Lung (tissue), 12 donors: ENCODE results near the gene LRP1B. TPM values are rescaled to one million over a fixed set of nuclear protein-coding genes. Genes with fewer than 3 reads are reported as not detected.

Experiments
- ATAC-seq: fragments of 200-7000 bp; cut with Tn5 transposase; one replicate; pipeline ENCODE4 v1.9.1; 2020; ENCODE audit warnings: moderate number of reproducible peaks; ENCODE audit not compliant: insufficient read depth, low FRiP score
- DNase-seq, 3 donors: peaks; one replicate each; pipeline ENCODE4 v3.0.0-alpha.2; 2013 to 2017
- H3K27ac ChIP-seq, 2 donors: one replicate each; pipeline ENCODE4 v1.5.1; 2013; ENCODE audit warnings: mild to moderate bottlenecking in 2 of 2, moderate library complexity in 2 of 2, control low read depth in 1 of 2, inconsistent platforms in 1 of 2, low read depth in 1 of 2, low read length in 1 of 2
- H3K27me3 ChIP-seq, 3 donors: one replicate each; pipeline ENCODE4 v1.5.1; 2013; ENCODE audit warnings: low read length in 2 of 3; ENCODE audit not compliant: control insufficient read depth in 3 of 3, insufficient read depth in 3 of 3
- H3K36me3 ChIP-seq, 4 donors: one replicate each; pipeline ENCODE4 v1.5.1; 2013; ENCODE audit warnings: low read length in 4 of 4, mild to moderate bottlenecking in 1 of 4, moderate library complexity in 1 of 4; ENCODE audit not compliant: control insufficient read depth in 4 of 4, insufficient read depth in 4 of 4
- H3K4me1 ChIP-seq, 5 donors: one replicate each; pipeline ENCODE4 v1.5.1; 2013; ENCODE audit warnings: low read length in 5 of 5, mild to moderate bottlenecking in 2 of 5, moderate library complexity in 1 of 5; ENCODE audit not compliant: control insufficient read depth in 5 of 5, insufficient read depth in 5 of 5
- H3K4me3 ChIP-seq: one replicate; pipeline ENCODE4 v1.5.1; 2013; ENCODE audit warnings: mild to moderate bottlenecking, control low read depth, moderate library complexity
- H3K9ac ChIP-seq, 2 donors: one replicate each; pipeline ENCODE4 v1.5.1; 2013; ENCODE audit warnings: low read length in 2 of 2, control low read depth in 1 of 2; ENCODE audit not compliant: insufficient read depth in 1 of 2
- H3K9me3 ChIP-seq, 4 donors: one replicate each; pipeline ENCODE4 v1.5.1; 2013; ENCODE audit warnings: low read length in 3 of 4, mild to moderate bottlenecking in 1 of 4, moderate library complexity in 1 of 4; ENCODE audit not compliant: control insufficient read depth in 4 of 4, insufficient read depth in 3 of 4
- WGBS, 2 donors: extraction: QIAGEN DNeasy Blood & Tissue Kit; methylation state at CpG; one replicate each; pipeline ENCODE4 v1.1.7; 2013; 5-methylcytosine and 5-hydroxymethylcytosine counted together
- polyA plus RNA-seq, 2 donors: library from polyadenylated mRNA; stranded (reverse); fragments of 200-250 nt; gene quantifications; one replicate each; pipeline ENCODE4 v1.2.1, GENCODE V29; 2013
- total RNA-seq, 2 donors: library from RNA; depleted of rRNA in 1 of 2; stranded (reverse); fragments of >200 nt in 1 of 2; gene quantifications; one replicate each; pipeline ENCODE4 v1.2.1, GENCODE V29; 2014 to 2021
- TF ChIP-seq, protein P1 (sequence below): IDR thresholded peaks from 2 replicates; pipeline ENCODE4 v1.5.1; 2012; ENCODE audit warnings: mild to moderate bottlenecking; ENCODE audit errors: control extremely low read depth, extremely low read depth
- donor health status: control.
- donor health status: control.
- donor health status: Bipolar disorder and iron deficiency.
- donor health status: healthy.
- donor health status: DM: yes; HTN: yes; CAD: no.

Gene LRP1B
- total and polyA plus RNA-seq, 4 donors, result 0.01 to 6.5 (median 0.16) TPM

DNA sequence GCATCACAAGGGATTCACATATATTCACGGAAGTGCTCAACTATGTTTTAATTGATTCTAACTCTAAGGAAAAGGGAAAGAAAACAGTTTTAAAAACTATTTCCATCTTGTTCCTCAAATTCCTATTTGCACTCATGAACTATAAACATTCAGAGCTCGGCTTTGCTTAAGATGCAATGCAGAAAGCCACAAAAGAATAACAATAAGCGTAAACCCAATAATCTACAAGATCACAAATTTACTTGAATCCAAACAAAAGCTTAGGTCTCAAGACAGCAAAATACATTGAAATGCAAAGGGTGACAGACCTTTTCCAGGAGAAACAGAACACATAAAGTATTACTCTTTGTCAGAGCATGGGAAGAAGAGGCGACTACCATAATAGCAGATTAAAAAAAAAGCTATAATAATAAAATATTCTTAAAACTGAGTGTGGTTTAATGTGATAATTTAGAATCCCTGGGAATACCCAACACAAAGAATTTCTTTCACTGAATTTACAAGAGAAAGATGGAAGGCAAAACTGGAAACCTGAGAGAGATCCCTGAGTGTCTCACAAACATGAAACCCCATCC, 1094.9 kb downstream of the LRP1B start:
- no peak for ATAC-seq
- H3K27me3 ChIP-seq, result no peaks in the 10 kb centered on the region
- H3K4me3 ChIP-seq, result no peak overlapping the region
- H3K36me3 ChIP-seq, result no peaks in the 10 kb centered on the region
- no peak for DNase-seq
- H3K4me1 ChIP-seq, result no peaks in the 10 kb centered on the region
- H3K9me3 ChIP-seq, result no peaks in the 10 kb centered on the region
- TF ChIP-seq, protein P1, sequence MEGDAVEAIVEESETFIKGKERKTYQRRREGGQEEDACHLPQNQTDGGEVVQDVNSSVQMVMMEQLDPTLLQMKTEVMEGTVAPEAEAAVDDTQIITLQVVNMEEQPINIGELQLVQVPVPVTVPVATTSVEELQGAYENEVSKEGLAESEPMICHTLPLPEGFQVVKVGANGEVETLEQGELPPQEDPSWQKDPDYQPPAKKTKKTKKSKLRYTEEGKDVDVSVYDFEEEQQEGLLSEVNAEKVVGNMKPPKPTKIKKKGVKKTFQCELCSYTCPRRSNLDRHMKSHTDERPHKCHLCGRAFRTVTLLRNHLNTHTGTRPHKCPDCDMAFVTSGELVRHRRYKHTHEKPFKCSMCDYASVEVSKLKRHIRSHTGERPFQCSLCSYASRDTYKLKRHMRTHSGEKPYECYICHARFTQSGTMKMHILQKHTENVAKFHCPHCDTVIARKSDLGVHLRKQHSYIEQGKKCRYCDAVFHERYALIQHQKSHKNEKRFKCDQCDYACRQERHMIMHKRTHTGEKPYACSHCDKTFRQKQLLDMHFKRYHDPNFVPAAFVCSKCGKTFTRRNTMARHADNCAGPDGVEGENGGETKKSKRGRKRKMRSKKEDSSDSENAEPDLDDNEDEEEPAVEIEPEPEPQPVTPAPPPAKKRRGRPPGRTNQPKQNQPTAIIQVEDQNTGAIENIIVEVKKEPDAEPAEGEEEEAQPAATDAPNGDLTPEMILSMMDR, result no peak
- H3K9ac ChIP-seq, result no peak overlapping the region
- WGBS, 2 donors, result 75 to 78% methylated on average over 4 of the region's 4 CpGs
- H3K27ac ChIP-seq, result no peak overlapping the region

DNA sequence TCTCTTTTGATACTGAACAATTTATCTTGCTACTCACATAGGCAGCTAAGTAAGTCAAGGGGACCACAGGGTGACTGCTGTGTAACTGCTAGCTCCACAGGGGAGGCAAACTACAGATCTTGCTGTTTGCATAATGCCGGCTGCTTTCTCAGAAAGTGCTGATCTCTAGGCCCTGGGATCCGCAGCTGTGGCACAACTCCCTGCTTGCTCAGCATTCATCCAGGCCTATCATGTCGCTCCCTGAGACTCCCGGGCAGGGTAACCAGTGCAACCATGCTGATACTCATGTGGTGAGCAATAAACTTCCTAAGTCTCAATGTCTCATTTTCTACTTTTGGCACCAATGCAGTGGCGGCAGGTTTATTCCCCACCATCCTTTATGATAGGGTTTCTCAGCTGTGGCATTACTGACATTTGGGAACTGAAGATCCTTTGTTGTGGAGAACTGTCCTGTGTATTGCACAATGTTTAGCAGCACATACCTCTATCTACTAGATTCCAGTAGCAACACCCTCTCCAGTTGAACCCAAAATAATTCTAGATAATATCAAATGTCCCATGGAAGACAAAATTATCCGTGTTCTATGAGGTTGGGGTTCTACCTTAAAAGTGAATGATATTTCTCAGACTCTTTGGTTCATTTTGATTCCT, 1101.3 kb downstream of the LRP1B start:
- no peaks in the 10 kb centered on the region for H3K27me3 ChIP-seq
- 88 to 90% methylated on average over 6 of the region's 6 CpGs for WGBS, 2 donors
- ATAC-seq (no peak), DNase-seq (no peak)
- H3K9me3 ChIP-seq, result peaks cover 0 to 4% (median 3%) of the 10 kb centered on the region in 4 donors
- no peak overlapping the region for H3K27ac ChIP-seq
- no peaks in the 10 kb centered on the region for H3K36me3 ChIP-seq
- H3K4me1 ChIP-seq, result no peaks in the 10 kb centered on the region
- no peak overlapping the region for H3K9ac ChIP-seq
- H3K4me3 ChIP-seq, result no peak overlapping the region
- TF ChIP-seq, protein P1, result no peak

DNA sequence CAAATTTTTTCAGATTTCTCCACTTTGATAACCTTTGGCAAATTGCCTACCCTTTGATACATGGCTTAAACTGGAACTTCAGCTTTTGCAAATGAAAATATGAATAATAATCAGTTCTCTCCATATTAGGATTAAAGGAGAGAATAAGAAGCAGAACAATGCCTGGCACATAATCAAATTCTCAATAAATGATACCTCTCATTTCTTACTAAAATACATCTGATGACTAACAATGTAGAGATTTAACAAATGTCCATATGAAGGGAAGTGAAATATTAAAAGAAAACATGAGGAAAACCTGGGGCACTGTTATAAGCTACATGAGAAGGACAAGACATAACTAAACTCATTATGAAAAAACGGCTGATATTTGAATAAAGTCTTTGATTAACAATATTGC, 1103.6 kb downstream of the LRP1B start:
- Histone ChIP-seq H3K9ac (no peak overlapping the region), H3K27me3 (no peaks in the 10 kb centered on the region), H3K4me3 (no peak overlapping the region), H3K4me1 (no peaks in the 10 kb centered on the region), H3K27ac (no peak overlapping the region), H3K9me3 (peaks cover 0 to 4% (median 3%) of the 10 kb centered on the region in 4 donors), H3K36me3 (no peaks in the 10 kb centered on the region)
- 87% methylated on average over 1 of the region's 1 CpG for WGBS, 2 donors
- ATAC-seq, result no peak
- TF ChIP-seq, protein P1, result no peak
- no peak for DNase-seq

DNA sequence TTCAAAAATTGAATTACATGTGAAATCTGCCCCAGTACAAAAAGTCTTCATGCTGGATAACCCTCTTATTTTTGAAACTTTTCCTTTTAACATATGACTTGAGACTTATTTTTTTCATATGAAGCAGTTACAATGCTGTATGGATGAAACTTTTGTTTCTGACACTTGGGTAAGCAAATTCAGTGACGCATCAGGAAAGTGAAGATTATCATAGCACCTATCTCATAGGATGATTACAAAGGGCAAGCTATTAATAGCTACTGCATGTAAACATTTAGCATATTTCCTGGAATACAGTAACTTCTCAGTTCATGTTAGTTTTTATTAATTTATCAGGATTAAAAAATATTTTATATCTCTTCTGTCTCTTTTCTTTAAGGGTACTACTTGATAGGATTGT, 1109.2 kb downstream of the LRP1B start:
- Histone ChIP-seq H3K36me3 (no peaks in the 10 kb centered on the region), H3K4me3 (no peak overlapping the region), H3K27me3 (no peaks in the 10 kb centered on the region), H3K4me1 (no peaks in the 10 kb centered on the region), H3K27ac (no peak overlapping the region), H3K9me3 (no peaks in the 10 kb centered on the region), H3K9ac (no peak overlapping the region)
- DNase-seq, result no peak
- 60 to 77% methylated on average over 1 of the region's 1 CpG for WGBS, 2 donors
- TF ChIP-seq, protein P1, result no peak
- ATAC-seq, result no peak
